NOMO-1 treated with DMSO at 0.1 percent for 48 hours (cell line): ENCODE measurements around the gene MSS51.
"Not testable (repeated sequence)": the region's sequence is repeated elsewhere in the genome, so short reads cannot be mapped to it uniquely, and the experiment has no call there.

Source experiments
- DNase-seq: peaks from one replicate; lab custom pipeline; 2025; ENCODE audit not compliant: unreplicated experiment; lab: John Stamatoyannopoulos, UW

Gene MSS51

DNA sequence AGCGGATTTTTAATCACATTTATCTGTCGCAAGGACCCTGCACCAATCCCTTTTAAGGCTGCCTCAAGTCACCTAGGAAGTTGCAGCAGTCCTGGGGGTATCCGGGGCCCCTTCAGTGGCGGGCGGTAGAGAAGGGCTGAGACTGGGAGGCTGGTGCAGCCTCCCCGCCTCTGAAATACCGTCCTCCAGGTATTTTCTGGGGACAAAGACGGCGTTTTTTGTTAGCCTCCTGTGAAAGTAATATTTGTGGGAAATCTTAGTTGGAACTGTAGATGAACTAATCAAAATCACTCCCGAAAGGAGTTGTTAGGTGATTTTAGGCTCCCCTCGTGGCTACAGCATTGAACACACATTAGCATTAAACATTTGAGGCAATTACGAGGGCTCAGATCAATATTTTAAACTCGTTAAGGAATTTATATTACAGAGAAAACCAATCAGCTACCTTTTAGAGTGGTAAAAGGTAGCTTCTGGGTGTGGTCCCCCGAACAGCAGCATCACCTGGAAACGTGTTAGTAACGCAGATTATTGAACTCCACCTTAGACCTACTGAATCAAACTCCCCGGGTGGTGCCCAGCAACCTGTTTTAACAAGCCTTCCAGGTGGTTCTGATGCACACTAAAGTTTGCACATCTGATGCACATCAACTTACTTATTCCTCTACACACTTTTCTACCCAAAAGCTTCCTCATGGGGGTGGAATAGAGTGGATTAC, 19.0 kb downstream of the MSS51 start:
- no peak for DNase-seq

DNA sequence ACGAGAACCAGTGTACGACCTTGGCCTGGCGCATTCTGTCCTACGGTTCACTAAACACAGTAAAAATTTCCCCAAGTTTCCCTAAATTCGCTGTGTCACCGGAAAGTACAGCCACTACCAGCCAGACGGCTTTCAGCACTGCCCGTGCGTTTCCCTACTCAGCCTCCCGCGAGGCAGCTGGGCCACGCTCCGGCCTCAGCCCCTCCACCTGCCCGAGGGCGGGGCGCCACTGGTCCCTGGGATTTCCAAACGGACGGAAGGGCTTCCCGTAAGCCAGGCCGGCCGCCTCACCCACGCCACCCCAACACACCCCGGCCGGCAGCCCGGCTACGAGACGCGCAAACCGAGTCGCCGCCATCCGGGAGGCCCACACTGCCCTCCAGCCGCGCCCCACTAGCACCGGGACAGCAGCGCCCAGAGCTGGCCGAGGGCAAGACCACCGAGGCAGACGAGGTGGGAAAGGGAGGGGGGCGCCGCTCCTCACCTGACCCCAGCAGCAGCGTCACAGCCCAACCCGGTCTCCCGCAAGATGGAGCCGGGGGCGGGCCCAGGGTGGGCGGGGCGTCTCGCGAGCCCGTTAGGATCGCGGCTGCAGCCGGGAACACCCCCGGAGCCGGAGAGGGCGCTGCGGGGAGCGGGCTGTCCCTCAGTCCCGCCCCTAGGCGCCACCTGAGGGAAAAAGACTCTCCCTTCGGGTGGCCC, 19.7 kb downstream of the MSS51 start, which contains the start of gene ANXA7:
Gene ANXA7, minus strand, starts transcription at position 531 of the 702 bp plus-strand sequence. CDS start 13,202 bp downstream, outside the sequence.
- DNase-seq, result peak; percentile 86

GRCh38 chr10:73413108-73413527, 20.2 kb downstream of the MSS51 start:
- peak; percentile 64 for DNase-seq

DNA sequence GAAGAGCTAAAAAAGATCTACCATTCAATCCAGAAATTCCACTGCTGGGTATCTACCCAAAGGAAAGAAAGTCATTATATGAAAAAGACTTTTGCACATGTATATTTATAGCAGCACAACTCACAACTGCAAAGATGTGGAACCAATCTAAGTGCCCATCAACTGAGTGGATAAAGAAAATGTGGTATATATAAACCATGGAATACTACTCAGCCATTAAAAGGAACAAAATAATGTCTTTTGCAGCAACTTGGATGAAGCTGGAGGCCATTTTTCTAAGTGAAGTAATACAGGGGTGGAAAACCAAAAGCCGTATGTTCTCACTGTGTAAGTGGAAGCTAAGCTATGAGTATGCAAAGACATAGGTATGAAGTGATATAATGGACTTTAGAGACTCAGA, 22.5 kb downstream of the MSS51 start:
- no peak for DNase-seq

DNA sequence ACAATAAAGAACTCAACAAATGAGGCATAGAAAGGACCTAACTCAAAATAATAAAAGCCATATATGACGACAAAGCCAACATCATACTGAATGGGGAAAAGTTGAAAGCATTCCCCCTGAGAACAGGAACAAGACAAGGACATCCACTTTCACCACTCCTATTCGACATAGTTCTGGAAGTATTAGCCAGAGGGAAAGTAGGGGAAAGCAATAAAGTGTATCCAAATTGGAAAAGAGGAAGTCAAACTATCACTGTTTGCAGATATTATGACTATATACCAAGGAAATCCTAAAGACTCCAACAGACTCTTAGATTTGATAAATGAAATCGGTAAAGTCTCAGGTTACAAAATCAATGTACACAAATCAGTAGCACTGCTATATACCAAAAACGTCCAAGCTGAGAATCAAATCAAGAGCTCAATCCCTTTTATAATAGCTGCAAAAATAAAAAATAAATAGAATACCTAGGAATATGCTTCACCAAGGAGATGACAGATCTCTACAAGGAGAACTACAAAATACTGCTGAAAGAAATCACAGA, 24.3 kb downstream of the MSS51 start:
- no peak for DNase-seq

GRCh38 chr10:73408061-73408460, 25.3 kb downstream of the MSS51 start:
- no peak for DNase-seq

DNA sequence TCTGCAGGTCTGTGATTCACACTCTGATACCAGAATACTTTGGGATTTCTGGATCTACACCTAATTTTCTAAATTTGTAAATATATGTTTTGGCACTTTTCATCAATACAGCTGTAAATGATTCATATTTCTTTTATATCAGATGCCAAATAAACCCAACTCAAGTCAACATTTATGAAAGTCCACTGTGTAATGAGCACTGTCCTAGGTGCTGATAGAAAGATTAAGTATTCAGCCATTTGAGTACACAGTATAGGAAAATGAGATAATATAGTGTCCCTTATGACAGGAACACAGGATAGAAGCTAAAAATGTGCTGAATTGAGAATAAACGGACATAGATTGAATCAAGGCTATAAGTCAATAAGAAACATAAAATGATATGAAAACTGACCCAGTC, 25.9 kb downstream of the MSS51 start:
- no peak for DNase-seq

GRCh38 chr10:73406846-73407245, 26.5 kb downstream of the MSS51 start:
- DNase-seq, result no peak

- DNase-seq, result no peak
These were observed 27.8 kb downstream of the MSS51 start for GRCh38 chr10:73405556-73405955.

GRCh38 chr10:73404690-73405089, 28.7 kb downstream of the MSS51 start:
- DNase-seq, result no peak

DNA sequence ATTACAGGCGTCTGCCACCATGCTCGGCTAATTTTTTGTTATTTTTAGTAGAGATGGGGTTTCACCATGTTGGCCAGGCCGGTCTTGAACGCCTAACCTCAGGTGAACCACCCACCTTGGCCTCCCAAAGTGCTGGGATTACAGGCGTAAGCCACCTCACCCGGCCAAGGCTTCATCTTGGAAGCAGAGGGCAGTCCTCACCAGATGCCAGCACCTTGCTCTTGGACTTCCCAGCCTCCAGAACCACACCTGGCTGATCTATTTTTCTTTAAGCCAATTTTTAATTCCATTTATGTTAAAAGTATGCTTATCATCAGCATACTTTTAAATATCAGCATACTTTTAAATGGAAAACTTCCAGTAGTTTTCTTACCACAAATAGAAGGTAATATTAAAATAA, 31.7 kb downstream of the MSS51 start:
- no peak for DNase-seq

- no peak for DNase-seq
These were observed 34.3 kb downstream of the MSS51 start for GRCh38 chr10:73399063-73399462.

GRCh38 chr10:73398024-73398423, 35.3 kb downstream of the MSS51 start:
- DNase-seq, result no peak

DNA sequence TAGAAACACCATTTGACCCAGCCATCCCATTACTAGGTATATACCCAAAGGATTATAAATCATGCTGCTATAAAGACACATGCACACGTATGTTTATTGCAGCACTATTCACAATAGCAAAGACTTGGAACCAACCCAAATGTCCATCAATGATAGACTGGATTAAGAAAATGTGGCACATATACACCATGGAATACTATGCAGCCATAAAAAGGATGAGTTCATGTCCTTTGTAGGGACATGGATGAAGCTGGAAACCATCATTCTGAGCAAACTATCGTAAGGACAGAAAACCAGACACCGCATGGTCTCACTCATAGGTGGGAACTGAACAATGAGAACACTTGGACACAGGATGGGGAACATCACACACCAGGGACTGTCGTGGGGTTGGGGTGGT, 39.0 kb downstream of the MSS51 start:
- DNase-seq, result not testable (repeated sequence)

DNA sequence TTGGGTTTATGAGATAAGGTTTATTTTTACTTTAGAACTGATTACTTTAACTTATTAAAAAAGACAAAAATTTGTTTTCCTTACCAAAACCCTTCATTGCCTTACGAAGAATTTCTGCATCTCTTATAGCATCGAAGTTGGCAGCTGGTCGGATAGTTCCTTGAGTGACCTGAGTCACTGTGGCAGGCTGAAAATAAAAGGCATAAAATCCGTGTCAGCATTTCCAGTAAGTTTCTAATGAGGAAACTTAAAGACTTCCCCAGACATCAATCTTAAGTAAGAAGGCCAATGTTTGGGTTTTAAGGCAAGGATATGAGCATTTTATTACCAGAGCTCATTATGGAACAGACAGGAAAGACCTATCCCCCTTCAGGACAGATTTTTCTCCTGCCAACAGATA, 45.1 kb downstream of the MSS51 start:
- no peak for DNase-seq

- no peak for DNase-seq
These were observed 46.8 kb downstream of the MSS51 start for GRCh38 chr10:73386583-73386982.

DNA sequence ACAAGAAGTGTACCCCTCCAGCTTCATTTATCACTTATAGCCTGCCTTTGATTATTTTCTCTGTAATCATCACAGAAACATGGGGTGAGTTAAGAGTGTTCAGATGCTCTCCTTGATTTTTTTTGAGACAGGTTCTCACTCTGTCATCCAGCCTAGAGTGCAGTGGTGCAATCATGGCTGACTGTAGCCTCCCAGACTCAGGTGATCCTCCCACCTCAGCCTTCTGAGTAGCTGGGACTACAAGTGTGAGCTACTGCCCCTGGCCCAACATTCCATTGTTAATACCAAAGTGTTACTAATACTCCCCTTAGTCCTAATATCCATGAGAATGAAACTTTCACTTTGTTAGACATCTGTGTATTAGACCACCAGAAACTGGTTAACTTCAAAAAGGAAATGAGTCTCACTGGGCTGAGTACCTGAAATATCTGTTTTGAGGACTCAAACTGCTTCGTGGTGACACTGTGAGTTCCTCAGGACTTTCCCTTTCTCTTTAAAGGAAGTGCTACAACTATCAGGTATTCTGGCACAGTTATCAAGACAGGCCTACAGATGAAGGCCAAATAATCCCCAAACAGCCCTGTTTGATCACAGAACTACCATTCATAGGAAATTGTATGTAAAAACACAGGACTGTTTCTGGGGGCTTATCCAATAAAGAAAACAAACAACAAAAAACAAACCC, 54.2 kb downstream of the MSS51 start:
- DNase-seq, result no peak

DNA sequence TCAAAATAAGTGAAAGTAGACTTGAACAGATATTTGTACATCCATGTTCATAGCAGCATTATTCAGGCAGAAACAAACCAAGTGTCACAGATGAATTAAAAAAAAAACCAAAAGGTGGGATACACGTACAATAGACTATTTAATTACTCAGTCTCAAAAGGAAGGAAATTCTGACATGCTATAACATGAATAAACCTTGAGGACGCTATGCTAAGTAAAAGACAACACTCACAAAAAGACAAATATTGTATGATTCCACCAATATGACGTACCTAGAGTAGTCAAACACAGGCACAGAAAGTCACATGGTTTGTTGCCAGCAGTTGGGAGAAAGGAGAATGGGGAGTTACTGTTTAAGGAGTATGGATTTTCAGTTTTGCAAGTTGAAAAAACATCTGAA, 56.7 kb downstream of the MSS51 start:
- DNase-seq, result no peak
